Spinal cord (tissue), 10 donors: ENCODE data around the gene TNRC6C. TPM values are rescaled to one million over a fixed set of nuclear protein-coding genes. Genes with fewer than 3 reads are reported as not detected.
"Not testable (repeated sequence)": the region's sequence is repeated elsewhere in the genome, so short reads cannot be mapped to it uniquely, and the experiment has no call there.

Experiments used
- DNase-seq, 6 donors: peaks; one replicate each; pipeline versions ENCODE4 v3.0.0 to v3.0.0-alpha.2; 2013 to 2015; ENCODE audit warnings: low spot score in 6 of 6, low read depth in 4 of 6
- H3K27ac ChIP-seq: one replicate; pipeline ENCODE4 v1.5.1; 2013; ENCODE audit warnings: low read depth, low read length, control low read depth
- H3K27me3 ChIP-seq: one replicate; pipeline ENCODE4 v1.6.1; 2013; ENCODE audit warnings: low read length; ENCODE audit not compliant: control insufficient read depth, insufficient read depth
- H3K36me3 ChIP-seq: one replicate; pipeline ENCODE4 v1.6.1; 2013; ENCODE audit warnings: low read length; ENCODE audit not compliant: control insufficient read depth, insufficient read depth
- H3K4me1 ChIP-seq: one replicate; pipeline ENCODE4 v1.6.1; 2013; ENCODE audit warnings: low read length; ENCODE audit not compliant: control insufficient read depth, insufficient read depth
- H3K4me3 ChIP-seq: one replicate; pipeline ENCODE4 v1.5.1; 2013; ENCODE audit warnings: low read depth, low read length, control low read depth
- H3K9me3 ChIP-seq: one replicate; pipeline ENCODE4 v1.6.1; 2013; ENCODE audit warnings: low read length; ENCODE audit not compliant: control insufficient read depth, insufficient read depth
- WGBS: methylation state at CpG from one replicate; pipeline ENCODE4 v1.1.5; 2013; ENCODE audit warnings: missing lambda C conversion rate; ENCODE audit not compliant: insufficient coverage; 5-methylcytosine and 5-hydroxymethylcytosine counted together
- polyA plus RNA-seq, 2 donors: library from polyadenylated mRNA; unstranded; fragments of 120-200 nt; gene quantifications; one replicate each; pipeline ENCODE4 v1.2.1, GENCODE V29; 2013; ENCODE audit not compliant: insufficient read length in 2 of 2
- total RNA-seq, 2 donors: library from RNA; depleted of rRNA in 1 of 2; stranded (reverse); fragments of 120-200 nt in 1 of 2; fragments of >200 nt in 1 of 2; gene quantifications; one replicate each; pipeline versions ENCODE4 v1.2.3 to v1.2.4, GENCODE V29; 2013 to 2014
- donor health status: healthy.

The TNRC6C gene
- total and polyA plus RNA-seq, 4 donors: 21.5 to 31.8 (median 26.3) TPM

DNA sequence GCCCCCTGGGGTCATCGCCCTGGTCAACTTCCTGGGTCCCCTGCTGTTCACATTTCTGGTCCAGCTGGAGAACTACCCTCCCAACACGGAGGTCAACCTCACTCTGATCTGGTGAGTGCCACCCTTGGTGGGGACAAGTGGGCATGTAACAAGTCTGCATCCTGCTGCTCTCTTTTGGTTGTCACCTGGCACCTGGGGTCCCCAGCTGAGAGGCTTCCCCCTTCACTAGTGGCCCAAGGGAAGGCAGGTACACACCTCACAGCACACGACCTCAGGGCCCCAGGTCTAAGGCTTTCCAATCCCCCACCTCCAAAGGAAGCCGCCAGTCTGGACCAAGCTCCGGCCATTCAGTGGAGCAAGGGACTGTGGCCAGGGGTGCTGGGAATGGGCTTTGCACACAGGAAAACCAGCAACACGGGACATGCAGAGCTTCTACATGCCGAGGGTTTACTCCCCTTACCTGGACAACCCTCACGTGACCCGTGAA, 176.4 kb downstream of the TNRC6C start:
- 71% methylated on average over 9 of the region's 9 CpGs for WGBS
- Histone ChIP-seq H3K27me3 (peaks cover 47% of the 10 kb centered on the region), H3K36me3 (no peaks in the 10 kb centered on the region), H3K27ac (no peak overlapping the region), H3K4me3 (no peak overlapping the region), H3K4me1 (peaks cover 32% of the 10 kb centered on the region), H3K9me3 (no peaks in the 10 kb centered on the region)
- DNase-seq: no peak

DNA sequence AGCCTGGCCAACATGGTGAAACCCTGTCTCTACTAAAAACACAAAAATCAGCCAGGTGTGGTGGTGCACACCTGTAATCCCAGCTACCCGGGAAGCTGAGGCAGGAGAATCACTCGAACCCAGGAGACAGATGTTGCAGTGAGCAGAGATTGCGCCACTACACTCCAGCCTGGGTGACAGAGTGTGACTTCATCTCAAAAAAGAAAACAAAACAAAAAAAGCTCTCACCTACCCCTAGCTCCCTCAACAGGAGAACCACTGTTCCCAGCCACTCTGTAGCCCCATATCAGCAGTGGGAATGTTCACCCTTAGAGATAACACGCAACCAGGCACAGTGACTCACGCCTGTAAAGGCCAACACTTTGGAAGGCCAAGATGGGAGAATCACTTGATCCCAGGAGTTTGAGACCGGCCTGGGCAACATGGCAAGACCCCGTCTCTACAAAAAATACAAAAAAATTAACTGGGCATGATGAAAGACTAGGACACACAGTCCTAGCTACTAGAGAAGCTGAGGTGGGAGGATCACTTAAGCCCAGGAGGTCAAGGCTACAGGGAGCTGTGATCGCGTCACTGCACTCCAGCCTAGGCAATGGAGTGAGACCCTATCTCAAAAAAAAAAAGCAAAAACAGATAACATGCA, 177.5 kb downstream of the TNRC6C start:
- Histone ChIP-seq H3K4me1 (peaks cover 30% of the 10 kb centered on the region), H3K36me3 (no peaks in the 10 kb centered on the region), H3K27me3 (peaks cover 36% of the 10 kb centered on the region), H3K4me3 (no peak overlapping the region), H3K9me3 (no peaks in the 10 kb centered on the region), H3K27ac (no peak overlapping the region)
- 89% methylated on average over 4 of the region's 9 CpGs for WGBS
- DNase-seq: no peak

DNA sequence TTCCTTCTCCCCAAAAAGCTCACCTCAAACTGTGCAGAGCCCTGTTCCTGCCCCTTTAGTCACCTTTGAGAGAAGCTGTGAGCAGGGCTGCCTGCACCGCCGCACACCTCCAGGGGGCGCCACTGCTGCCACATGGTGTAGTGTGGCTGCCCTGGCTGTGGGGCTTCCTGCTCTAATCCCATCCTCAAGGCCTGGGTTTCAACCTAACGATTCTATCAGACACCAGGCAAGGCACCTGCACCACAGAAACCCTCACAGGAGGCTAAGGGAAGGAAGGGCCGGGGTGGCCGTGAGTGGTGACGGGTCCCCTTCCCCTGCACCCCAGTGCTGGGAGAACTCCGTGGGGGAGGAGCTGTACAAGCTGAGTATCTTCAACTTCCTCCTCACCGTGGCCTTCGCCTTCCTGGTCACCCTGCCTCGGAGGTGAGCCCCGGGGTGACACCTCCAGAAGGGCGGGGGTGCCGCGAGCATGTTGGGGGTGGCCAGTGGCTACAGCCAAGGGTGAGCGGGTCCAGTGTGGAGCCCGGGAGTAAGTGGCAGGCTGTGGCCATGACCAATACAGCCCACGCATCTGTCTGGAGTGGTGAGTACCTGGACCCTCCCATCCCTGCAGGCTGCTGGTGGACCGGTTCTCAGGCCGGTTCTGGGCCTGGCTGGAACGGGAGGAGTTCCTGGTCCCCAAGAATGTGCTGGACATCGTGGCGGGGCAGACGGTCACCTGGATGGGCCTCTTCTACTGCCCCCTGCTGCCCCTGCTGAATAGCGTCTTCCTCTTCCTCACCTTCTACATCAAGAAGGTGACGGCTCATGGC, 179.1 kb downstream of the TNRC6C start:
- 73% methylated on average over 16 of the region's 26 CpGs for WGBS
- H3K27me3 ChIP-seq: peaks cover 23% of the 10 kb centered on the region
- no peak overlapping the region for H3K27ac ChIP-seq
- peaks cover 31% of the 10 kb centered on the region for H3K4me1 ChIP-seq
- H3K4me3 ChIP-seq: no peak overlapping the region
- no peak for DNase-seq
- H3K36me3 ChIP-seq: no peaks in the 10 kb centered on the region
- no peaks in the 10 kb centered on the region for H3K9me3 ChIP-seq

DNA sequence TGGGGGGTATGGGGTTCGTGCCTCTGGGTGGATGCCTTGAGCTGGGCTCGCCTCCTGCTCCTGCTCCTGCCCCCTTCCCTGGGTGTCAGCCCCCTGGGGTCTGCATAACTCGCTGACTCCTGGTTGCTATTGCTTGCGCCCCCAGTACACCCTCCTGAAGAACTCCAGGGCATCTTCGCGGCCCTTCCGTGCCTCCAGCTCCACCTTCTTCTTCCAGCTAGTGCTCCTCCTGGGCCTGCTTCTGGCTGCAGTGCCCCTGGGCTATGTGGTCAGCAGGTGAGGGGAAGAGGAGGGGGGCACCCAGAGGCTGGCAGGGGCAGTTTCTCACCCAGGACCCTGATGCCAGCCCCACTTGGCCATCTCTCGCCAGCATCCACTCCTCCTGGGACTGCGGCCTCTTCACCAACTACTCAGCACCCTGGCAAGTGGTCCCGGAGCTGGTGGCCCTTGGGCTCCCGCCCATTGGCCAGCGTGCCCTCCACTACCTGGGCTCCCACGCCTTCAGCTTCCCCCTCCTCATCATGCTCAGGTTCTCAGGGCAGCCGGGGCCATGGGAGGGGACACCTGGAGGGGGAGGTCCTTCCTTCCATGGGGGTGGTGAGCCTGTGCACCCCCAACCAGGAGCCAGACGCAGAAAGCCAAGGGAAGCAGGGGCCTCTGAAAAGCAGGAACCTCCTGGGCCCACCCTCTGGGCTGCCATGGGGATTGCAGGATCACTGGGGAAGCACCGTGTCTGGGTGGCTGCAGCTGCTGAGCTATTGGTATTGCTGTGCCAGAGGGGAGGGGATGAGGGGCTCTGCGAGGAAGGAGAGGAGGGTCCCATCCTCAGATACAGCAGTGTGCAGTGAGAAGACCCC, 179.9 kb downstream of the TNRC6C start:
- no peaks in the 10 kb centered on the region for H3K36me3 ChIP-seq
- H3K27me3 ChIP-seq: peaks cover 16% of the 10 kb centered on the region
- 73% methylated on average over 9 of the region's 17 CpGs for WGBS
- H3K27ac ChIP-seq: no peak overlapping the region
- H3K4me3 ChIP-seq: no peak overlapping the region
- DNase-seq: no peak
- peaks cover 32% of the 10 kb centered on the region for H3K4me1 ChIP-seq
- H3K9me3 ChIP-seq: no peaks in the 10 kb centered on the region

DNA sequence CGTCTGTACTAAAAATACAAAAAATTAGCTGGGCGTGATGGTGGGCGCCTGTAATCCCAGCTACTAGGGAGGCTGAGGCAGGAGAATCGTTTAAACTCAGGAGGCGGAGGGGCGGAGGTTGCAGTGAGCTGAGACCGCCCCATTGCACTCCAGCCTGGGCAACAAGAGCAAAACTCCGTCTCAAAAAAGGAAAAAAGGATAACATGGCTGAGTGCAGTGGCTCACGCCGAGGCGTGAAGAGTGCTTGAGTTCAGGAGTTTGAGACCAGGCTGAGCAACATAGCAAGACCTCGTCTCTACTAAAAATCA, 181.3 kb downstream of the TNRC6C start:
- not testable (repeated sequence) for H3K36me3 ChIP-seq, H3K4me3 ChIP-seq, H3K9me3 ChIP-seq, DNase-seq, H3K27ac ChIP-seq, H3K27me3 ChIP-seq
- 90% methylated on average over 12 of the region's 12 CpGs for WGBS
- peaks cover 44% of the 10 kb centered on the region for H3K4me1 ChIP-seq

DNA sequence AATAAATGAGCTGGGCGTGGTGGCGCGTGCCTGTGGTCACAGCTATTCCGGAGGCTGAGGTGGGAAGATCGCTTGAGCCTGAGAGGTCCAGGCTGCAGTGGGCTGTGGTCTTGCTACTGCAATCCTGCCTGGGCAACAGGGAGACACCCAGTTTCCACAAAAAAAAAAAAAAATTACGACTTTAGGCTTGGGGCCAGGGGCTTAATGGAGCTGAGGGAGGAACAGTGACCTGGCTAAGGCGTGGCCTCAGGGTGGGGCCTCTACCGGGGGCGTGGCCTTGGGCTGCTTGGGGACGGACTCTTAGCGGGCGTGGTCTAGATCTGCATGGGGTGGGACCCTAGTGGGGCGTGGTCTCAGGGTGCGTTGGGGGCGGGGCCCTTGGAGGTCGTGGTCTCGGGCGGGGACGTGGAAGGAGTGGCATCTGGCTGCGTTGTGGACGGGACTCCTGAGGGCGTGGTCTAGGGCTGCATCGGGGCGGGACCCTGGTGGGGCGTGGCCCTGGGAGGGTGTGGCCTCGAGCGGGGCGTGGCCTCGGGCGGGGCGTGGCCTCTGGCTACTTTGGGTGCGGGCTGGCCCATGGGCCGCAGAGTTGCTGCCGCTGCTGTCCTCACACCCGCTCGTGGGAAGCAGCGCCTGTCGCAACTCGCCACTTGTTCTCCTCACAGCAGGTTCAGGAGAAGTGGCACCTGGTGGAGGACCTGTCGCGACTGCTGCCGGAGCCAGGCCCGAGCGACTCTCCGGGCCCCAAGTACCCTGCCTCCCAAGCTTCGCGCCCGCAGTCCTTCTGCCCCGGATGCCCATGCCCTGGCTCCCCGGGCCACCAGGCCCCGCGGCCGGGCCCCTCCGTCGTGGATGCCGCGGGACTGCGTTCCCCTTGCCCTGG, 181.9 kb downstream of the TNRC6C start:
- H3K9me3 ChIP-seq: no peaks in the 10 kb centered on the region
- H3K27ac ChIP-seq: no peak overlapping the region
- no peak overlapping the region for H3K4me3 ChIP-seq
- H3K4me1 ChIP-seq: peaks cover 50% of the 10 kb centered on the region
- 18% methylated on average over 58 of the region's 58 CpGs for WGBS
- peak in 2 of 6 donors; percentile 16 to 62 for DNase-seq
- H3K36me3 ChIP-seq: no peaks in the 10 kb centered on the region
- peaks cover 2% of the 10 kb centered on the region for H3K27me3 ChIP-seq

DNA sequence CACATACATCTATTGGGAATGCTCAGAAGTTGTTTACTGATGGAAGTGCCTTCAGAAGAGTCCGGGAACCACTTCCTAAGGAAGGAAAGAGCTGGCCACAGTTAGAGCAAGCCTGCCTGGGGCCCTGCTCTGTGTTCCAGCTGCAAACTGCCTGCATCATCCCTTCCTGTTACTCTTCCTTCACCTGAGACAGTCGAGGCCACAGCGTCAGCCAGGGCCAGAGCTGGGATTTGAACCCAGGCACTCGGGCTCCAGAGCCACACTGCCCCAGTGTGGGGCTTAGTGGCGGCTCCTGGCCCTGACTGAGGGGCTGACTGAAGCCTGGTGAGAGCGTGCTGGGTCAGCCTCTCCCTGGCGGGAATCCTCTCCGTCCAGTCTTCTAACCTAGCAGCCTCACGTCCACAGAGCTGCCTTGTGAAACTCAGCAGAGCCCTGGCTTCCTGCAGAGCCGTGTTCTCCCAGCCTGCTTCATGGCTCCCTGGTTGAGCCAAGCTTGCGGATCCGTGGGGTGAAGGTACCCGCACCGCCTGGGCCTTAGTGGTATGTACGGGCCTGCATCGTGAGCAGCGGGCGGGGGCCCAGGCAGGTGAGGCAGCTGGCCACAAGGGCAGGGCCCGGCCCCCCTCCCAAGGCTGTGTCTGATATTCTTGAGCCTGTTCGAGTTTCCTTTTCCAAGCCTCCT, 183.1 kb downstream of the TNRC6C start:
- Histone ChIP-seq H3K4me1 (peaks cover 59% of the 10 kb centered on the region), H3K36me3 (no peaks in the 10 kb centered on the region), H3K9me3 (no peaks in the 10 kb centered on the region), H3K27ac (no peak overlapping the region), H3K4me3 (no peak overlapping the region), H3K27me3 (peaks cover 2% of the 10 kb centered on the region)
- 79% methylated on average over 15 of the region's 20 CpGs for WGBS
- DNase-seq: no peak

DNA sequence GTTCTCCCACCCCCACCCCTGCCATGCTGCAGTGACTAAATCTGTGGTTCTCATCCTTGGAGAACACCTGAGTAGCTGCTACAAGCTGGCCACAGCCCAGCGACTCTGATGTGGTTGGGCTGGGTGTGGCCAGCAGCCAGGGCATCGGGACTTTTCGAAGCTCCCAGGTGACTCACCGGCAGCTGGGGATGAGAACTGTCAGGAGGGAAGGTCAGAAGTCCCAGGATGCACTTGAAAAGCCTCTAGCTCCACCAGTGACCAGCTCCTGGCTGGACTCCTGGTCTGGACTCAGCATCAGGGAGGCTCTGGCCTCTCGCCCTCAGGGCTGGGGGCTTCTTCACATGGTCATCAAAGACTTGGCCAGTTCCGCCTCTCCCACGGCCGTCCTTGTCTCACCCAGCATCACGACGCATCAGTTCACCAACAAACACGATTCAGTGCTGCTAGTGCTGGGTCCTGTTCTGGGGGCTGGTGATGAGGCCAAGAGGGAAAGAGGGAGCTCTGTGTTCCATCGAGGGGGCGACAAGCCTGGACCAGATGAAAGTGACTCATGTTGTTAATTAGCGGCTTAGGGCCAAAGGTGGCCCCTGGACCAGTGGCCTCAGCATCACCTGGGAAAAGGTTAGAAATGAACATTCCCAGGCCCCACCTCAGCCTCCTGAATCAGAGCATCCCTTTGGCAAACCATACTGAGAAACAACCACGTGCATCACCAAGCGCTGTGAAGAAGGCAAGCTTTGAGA, 183.8 kb downstream of the TNRC6C start:
- Histone ChIP-seq H3K9me3 (no peaks in the 10 kb centered on the region), H3K27me3 (peaks cover 2% of the 10 kb centered on the region), H3K4me3 (no peak overlapping the region), H3K27ac (no peak overlapping the region), H3K36me3 (no peaks in the 10 kb centered on the region), H3K4me1 (peaks cover 58% of the 10 kb centered on the region)
- no peak for DNase-seq
- WGBS: 89% methylated on average over 13 of the region's 16 CpGs
